Islet precursor cell (in vitro differentiated cells): ENCODE data around the gene KCNJ5.
"Not testable (repeated sequence)": the region's sequence is repeated elsewhere in the genome, so short reads cannot be mapped to it uniquely, and the experiment has no call there.

Experiments
- DNase-seq: peaks from one replicate; pipeline ENCODE4 v3.0.0-alpha.2; 2018

Gene KCNJ5

GRCh38 chr11:128915149-128915521 is 24.0 kb downstream of the KCNJ5 start:
- DNase-seq: no peak

GRCh38 chr11:128916037-128916572 is 24.9 kb downstream of the KCNJ5 start:
- no peak for DNase-seq

DNA sequence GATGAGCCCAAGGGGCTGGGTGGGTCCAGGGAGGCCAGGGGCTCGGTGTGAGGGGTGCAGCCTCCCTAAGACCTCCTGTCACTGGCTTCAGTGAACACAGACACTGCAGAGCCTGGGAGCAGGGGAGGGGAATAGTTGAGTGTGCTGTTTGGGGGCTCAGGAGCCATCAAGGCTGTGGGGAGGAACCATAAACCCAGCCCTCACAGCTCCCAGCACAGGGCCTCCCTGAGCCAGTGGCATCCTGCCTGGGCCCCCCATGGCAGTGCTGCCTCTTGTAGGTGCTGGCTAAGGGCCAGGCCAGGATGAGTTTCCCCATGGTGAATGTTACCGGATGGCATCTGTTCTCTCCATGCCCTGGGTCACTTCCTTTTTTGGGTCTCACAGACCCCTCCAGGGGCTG is 25.5 kb downstream of the KCNJ5 start:
- DNase-seq: no peak

GRCh38 chr11:128917144-128917724 is 26.1 kb downstream of the KCNJ5 start:
- no peak for DNase-seq

GRCh38 chr11:128919216-128919615 is 28.1 kb downstream of the KCNJ5 start:
- no peak for DNase-seq

DNA sequence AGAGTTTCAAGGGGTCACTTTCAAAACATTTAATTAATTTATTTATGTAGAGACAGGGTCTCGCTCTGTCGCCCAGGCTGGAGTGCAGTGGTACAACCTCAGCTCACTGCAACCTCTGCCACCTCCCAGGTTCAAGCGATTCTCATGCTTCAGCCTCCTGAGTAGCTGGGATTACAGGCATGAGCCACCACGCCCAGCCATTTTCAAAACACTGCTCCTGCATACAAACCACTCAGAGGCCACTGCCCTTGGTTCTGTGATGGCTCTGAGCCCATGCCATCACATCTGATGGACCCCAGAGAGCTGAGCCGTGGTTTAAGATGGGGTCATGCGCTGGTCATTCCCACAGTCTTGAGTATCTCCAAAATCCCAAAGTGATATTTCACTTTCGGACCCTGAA is 28.5 kb downstream of the KCNJ5 start:
- not testable (repeated sequence) for DNase-seq

DNA sequence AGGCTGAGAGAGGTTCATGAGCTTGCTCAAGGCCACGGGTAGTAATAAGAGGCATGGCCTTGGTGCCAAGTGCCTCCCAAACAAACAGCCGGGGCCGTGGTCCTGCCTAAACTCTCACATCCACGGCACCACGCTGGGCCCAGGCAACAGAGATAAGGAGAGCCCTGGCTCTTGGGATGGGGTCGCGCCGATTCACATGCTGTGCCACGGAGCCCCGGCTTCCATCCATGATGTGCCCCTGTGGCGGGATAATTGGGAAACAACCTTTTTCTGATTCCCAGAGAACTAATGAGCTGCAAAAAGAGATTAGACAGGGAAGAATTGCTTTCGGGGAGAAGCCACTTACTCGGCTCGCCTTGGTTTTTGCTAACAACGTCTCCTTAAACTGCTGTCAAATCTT is 29.5 kb downstream of the KCNJ5 start:
- DNase-seq: peak; percentile 47

DNA sequence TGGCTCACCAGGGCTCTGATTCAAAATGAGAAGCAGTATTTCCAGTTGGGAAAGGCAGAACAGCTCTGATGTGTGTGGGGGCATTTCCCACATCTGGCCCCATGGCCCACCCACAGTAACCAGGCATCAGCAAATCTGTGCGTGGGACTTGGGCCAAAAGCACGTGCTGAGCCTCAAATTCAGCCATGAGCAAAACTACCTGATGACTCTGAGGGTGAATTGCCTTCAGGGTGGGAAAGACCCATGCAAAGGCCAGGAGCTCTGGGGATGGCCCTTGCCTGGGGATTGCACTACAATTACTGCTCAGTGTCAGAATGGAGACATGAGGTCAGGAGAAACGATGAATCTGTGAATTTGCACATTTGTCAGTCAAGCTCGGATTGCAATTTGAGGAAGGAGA is 30.6 kb downstream of the KCNJ5 start:
- no peak for DNase-seq

GRCh38 chr11:128924104-128924503 is 32.9 kb downstream of the KCNJ5 start:
- no peak for DNase-seq

GRCh38 chr11:128924510-128925249 is 33.5 kb downstream of the KCNJ5 start:
- DNase-seq: no peak

DNA sequence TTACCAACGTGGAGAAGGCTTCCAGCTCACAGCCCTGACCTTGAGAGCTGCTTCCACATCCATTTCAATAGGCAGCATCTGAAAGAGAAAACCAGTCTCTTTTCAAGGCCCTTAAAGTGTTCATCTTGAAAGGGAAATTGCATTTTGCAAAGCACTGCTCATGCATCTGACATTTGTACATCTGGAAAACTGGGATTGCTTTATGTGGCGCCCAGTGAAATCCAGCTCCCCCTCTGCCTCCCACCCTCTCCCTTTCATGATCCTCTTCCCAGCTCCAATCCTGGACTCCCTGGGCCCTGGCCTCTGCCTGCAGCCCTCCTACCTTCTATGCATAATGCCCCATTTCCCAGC is 34.1 kb downstream of the KCNJ5 start:
- no peak for DNase-seq

DNA sequence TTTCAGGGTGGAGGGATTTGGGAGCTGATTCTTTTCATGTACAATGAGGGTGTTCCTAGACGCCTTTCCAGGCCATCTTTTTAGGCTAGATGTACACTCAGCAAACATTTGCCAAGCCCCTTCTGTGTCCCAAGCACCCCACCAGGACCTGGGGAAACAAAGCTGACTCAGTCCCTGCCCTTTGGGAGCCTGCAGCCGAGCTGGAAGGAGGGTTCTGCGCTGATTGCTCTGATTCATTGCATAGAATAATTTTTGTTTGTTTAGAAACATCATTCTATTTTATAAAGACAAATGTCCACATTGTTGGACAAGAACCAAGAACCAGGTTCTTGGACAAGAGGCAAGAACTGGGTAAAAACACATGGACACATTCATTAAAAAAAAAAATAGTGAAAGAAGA is 34.8 kb downstream of the KCNJ5 start:
- no peak for DNase-seq

- no peak for DNase-seq
Measured at GRCh38 chr11:128926437-128927107, 35.4 kb downstream of the KCNJ5 start.

- DNase-seq: no peak
Measured at GRCh38 chr11:128927108-128927461, 35.9 kb downstream of the KCNJ5 start.

DNA sequence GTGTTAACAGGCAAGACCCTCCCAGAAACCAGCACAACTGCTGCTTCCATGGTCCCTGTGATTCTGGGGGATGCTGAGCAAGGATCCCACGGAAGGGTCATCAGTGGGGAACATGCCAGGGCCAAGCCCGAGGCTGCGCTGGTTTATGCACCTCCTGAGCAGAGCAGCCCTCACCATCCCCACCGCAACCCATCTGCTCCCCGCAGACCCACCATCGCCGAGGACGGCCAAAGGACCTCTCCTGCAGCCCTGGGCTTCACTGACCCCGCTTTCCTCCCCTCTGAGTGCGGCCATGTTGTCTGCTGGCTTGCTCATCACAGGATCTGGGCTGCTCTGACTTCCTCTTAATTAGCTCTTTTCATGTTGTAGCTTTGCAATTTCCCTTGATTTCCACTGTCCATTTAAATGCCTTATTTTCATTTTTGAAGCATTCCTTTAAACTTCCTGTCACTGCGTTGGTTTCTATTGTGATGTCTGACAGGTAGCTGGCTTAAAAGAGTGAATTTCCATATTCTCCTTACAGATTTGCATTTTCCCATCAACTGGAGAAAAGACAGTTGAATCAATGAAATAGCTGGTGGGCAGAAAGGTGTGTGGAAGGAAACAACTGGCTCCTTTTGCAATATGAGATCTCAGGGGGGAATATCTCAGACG is 36.7 kb downstream of the KCNJ5 start:
- DNase-seq: no peak

DNA sequence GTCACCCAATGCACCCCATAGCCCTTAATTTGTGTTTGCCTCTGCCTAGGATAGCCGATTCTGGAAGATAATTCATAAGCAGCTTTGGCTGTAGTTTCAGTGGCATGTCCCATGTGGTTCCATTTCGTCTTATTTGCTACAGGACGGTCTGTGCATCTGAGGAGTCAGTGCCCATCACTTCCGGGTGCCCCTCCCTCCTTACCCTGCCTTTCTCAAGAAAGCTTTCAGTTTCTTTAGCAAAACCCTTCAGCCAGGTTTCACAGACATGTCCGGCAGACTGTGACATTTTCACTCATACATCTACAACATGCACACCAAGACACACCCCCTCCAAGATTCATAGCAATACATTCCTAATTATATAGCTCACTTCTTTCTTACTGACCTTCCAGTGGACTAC is 37.2 kb downstream of the KCNJ5 start:
- no peak for DNase-seq

- DNase-seq: no peak
Measured at GRCh38 chr11:128929468-128929867, 38.3 kb downstream of the KCNJ5 start.

GRCh38 chr11:128929991-128930390 is 38.8 kb downstream of the KCNJ5 start:
- no peak for DNase-seq

DNA sequence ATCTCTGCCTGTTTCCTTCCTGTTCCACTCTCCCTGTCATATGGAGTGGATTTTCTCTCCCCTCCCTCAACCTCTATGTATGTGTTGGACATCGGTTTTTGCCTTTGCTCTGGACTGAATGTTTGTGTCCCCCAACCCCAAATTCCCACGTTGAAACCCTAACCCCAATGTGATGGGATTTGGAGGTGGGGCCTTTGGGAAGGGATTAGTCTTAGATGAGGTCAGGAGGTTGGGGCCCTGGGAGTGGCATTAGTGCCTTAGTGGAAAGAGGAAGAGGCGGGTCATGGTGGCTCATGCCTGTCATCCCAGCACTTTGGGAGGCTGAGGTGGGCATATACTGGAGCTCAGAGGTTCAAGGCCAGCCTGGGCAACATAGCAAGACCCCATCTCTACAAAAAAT is 39.9 kb downstream of the KCNJ5 start:
- no peak for DNase-seq

GRCh38 chr11:128931668-128932067 is 40.5 kb downstream of the KCNJ5 start:
- DNase-seq: no peak

DNA sequence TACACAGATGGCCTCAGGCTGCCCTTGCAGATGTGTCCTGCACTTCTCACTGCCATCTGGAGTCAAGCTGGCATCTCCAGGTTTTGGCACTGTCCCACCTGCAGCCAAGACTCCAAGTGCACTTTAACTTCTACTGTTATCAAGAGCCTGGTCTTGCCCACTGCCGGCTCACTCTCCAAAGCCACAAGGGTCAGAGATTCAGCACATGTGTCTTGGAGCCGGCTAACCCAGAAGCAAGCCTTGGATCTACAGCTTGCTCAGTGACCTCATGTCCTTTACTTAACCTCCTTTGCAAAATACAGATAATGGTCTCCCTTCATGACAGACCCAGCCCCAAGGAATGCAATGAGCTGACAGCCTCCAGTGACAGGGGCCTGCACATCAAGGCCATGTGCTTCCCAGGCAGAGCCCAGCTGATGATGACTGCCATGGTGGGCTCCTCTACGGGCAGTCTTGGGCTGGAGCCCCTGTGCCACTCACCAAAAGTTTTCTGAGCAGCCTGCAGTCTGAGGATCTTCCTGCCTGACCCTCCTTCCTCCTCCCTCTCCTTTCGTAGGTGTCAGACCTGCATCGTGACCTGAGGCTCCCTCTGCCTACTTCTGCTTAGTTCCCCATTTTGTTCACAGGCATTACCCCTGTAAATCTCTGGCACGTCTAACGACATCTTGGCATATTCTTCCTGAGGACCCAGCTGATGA is 42.5 kb downstream of the KCNJ5 start:
- peak; percentile 68 for DNase-seq

- no peak for DNase-seq
Measured at GRCh38 chr11:128934351-128934750, 43.2 kb downstream of the KCNJ5 start.

DNA sequence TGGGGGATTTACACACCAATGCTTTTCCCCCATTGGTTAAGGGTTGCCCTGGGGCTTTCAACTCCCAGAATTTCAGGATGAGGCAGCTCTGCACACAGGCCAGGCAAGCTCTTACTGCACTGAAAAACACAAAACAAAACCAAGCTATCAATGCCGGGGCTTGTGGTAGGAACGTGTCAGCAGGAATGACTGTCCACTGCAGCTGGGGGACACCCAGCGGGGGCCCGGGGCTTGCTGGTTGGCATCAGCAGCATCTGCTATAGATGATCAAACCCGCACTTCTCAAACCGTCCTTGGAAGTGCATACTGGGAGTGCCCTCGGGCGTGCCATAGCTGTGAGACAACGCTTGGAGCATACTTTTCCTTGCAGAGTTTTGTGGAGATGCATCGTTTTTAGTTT is 43.8 kb downstream of the KCNJ5 start:
- DNase-seq: no peak
